Testis (tissue), 2 donors: ENCODE measurements around the gene ANO8.

Source experiments
- POLR2A ChIP-seq: fragments of 450-650 bp; IDR thresholded peaks from one replicate; pipeline ENCODE4 v1.6.1; 2017; ENCODE audit warnings: antibody characterized with exemption, mild to moderate bottlenecking, moderate library complexity
- TF ChIP-seq, protein P1 (sequence below), 3 experiments: fragments of 450-650 bp in 2 of 3; fragments of 200-600 bp in 1 of 3; sonication (generic) in 1 of 3; IDR thresholded peaks; one replicate each; pipeline ENCODE4 v1.5.1; 2016 to 2019; ENCODE audit warnings: antibody characterized with exemption in 3 of 3, mild to moderate bottlenecking in 2 of 3, moderate library complexity in 1 of 3

DNA sequence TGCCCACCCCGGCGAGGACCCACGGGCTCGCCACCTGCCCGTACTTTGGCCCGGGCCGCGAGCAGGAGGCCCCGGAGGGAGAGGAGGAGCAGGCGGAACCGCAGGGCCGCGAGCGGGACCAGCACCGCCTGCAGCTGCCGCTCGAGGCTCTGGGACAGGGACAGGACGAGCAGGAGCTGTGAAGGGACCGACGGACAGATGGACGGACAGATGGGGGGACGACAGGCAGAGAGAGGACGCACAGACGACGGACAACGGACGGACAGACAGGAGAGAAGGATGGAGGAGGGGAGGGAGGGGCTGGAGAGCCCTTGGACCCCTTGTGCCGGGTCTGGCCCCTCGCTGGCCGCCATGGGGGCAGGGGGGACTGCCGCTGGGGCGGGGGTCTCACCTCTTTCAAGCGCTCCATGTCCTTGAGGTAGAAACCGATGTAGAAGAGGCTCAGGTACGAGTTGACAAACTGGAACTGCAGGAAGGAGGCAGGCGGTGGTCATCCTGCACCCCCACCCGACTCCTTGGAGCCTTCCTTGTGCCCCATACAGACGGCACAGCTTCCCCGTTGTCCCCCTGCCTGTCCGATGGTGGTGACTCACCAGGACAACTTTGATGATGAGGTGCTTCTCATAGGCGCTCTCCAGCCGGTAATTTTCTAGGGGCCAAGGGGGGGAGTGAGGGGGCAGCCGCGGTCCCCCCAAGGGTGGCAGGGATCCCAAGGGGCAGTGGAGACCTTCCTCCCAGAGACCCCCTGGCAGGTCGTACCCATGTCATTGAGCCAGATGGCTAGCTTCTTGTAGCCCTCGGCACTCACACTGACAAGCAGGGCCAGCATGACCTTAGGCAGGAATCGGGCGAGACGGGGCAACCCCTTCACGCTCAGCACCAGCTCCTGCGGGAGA lies 5.0 kb downstream of the ANO8 start:
- TF ChIP-seq POLR2A = no peak
- TF ChIP-seq, protein P1, sequence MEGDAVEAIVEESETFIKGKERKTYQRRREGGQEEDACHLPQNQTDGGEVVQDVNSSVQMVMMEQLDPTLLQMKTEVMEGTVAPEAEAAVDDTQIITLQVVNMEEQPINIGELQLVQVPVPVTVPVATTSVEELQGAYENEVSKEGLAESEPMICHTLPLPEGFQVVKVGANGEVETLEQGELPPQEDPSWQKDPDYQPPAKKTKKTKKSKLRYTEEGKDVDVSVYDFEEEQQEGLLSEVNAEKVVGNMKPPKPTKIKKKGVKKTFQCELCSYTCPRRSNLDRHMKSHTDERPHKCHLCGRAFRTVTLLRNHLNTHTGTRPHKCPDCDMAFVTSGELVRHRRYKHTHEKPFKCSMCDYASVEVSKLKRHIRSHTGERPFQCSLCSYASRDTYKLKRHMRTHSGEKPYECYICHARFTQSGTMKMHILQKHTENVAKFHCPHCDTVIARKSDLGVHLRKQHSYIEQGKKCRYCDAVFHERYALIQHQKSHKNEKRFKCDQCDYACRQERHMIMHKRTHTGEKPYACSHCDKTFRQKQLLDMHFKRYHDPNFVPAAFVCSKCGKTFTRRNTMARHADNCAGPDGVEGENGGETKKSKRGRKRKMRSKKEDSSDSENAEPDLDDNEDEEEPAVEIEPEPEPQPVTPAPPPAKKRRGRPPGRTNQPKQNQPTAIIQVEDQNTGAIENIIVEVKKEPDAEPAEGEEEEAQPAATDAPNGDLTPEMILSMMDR (IDR thresholded peaks at IDR 0.05) = no peak
